ENCODE results near the gene RCN1.

RCN1 gene

DNA sequence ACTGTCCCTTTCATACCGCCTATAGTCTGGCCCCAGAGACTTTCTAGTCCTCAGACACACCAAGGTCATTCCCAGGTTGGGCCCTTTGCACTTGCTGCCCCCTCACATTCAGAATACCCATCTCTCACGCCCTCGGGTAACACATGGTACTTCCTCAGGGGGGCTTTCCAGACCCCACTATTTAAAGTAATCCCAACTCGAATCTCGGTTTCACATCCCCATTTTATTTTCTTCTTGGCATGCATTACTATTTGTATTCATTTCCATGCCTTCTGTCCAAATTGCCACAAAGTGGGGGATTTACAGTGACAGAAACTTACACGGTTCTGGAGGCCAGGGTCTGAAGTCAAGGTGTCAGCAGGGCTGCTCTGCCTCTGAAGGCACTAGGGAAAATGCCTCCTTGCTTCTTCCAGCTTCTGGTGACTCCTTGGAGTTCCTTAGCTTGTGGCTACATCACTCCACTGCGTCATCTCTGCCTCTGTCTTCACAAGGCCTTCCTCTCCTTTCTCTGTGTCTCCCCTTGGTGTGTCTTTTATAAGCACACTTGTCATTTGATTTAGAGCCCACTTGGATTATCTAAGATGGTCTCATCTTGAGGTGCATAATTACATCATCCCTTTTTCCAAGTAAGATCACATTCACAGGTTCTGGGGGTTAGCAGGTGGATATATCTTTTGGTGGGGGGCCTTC, 15.1 kb downstream of the RCN1 start:
- TF ChIP-seq POLR2AphosphoS5 (IDR thresholded peaks at IDR 0.05; ENCODE audit: low read depth) (no peak), SPI1 (IDR thresholded peaks at IDR 0.05; ENCODE audit: borderline replicate concordance, low read depth) (no peak), GABPA (IDR thresholded peaks at IDR 0.05; ENCODE audit: low read depth) (no peak)
- TF ChIP-seq, protein P1, sequence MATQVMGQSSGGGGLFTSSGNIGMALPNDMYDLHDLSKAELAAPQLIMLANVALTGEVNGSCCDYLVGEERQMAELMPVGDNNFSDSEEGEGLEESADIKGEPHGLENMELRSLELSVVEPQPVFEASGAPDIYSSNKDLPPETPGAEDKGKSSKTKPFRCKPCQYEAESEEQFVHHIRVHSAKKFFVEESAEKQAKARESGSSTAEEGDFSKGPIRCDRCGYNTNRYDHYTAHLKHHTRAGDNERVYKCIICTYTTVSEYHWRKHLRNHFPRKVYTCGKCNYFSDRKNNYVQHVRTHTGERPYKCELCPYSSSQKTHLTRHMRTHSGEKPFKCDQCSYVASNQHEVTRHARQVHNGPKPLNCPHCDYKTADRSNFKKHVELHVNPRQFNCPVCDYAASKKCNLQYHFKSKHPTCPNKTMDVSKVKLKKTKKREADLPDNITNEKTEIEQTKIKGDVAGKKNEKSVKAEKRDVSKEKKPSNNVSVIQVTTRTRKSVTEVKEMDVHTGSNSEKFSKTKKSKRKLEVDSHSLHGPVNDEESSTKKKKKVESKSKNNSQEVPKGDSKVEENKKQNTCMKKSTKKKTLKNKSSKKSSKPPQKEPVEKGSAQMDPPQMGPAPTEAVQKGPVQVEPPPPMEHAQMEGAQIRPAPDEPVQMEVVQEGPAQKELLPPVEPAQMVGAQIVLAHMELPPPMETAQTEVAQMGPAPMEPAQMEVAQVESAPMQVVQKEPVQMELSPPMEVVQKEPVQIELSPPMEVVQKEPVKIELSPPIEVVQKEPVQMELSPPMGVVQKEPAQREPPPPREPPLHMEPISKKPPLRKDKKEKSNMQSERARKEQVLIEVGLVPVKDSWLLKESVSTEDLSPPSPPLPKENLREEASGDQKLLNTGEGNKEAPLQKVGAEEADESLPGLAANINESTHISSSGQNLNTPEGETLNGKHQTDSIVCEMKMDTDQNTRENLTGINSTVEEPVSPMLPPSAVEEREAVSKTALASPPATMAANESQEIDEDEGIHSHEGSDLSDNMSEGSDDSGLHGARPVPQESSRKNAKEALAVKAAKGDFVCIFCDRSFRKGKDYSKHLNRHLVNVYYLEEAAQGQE (IDR thresholded peaks at IDR 0.05; ENCODE audit: insufficient replicate concordance, low read depth): no peak
- TF ChIP-seq, protein P2, sequence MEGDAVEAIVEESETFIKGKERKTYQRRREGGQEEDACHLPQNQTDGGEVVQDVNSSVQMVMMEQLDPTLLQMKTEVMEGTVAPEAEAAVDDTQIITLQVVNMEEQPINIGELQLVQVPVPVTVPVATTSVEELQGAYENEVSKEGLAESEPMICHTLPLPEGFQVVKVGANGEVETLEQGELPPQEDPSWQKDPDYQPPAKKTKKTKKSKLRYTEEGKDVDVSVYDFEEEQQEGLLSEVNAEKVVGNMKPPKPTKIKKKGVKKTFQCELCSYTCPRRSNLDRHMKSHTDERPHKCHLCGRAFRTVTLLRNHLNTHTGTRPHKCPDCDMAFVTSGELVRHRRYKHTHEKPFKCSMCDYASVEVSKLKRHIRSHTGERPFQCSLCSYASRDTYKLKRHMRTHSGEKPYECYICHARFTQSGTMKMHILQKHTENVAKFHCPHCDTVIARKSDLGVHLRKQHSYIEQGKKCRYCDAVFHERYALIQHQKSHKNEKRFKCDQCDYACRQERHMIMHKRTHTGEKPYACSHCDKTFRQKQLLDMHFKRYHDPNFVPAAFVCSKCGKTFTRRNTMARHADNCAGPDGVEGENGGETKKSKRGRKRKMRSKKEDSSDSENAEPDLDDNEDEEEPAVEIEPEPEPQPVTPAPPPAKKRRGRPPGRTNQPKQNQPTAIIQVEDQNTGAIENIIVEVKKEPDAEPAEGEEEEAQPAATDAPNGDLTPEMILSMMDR (IDR thresholded peaks at IDR 0.05; ENCODE audit: insufficient read depth, low read length): no peak
- Histone ChIP-seq H3K27me3 (ENCODE audit: insufficient read depth, poor library complexity, severe bottlenecking) (no peaks in the 10 kb centered on the region), H3K4me3 (replicated peaks; ENCODE audit: insufficient read depth, low read length) (no peak overlapping the region), H3K27ac (replicated peaks) (no peak overlapping the region)
- DNase-seq (ENCODE audit: low read depth in 1 of 2, low spot score in 1 of 2): no peak

DNA sequence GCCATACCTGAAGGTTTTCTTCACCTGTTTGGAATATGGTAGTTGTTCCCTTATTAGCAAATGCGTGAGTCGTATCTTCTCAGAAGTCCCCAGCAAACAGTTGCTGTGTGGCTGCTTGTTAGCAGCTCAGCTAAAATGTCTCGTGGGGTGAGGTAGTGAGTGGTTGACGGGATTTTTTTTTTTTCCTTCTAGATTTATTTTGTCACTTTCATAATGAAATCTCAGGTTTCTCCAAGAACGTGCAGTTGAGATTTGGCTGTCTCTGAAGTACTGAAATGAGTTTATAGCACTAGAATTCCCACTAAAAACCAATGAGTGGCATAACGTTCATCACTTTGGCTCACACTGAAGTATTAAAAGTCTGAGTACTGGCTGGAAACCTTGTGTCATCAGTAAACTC, 16.8 kb downstream of the RCN1 start:
- DNase-seq (ENCODE audit: low read depth in 1 of 2, low spot score in 1 of 2): no peak
- Histone ChIP-seq H3K27me3 (ENCODE audit: insufficient read depth, poor library complexity, severe bottlenecking) (no peaks in the 10 kb centered on the region), H3K27ac (replicated peaks) (no peak overlapping the region), H3K4me3 (replicated peaks; ENCODE audit: insufficient read depth, low read length) (no peak overlapping the region)
- TF ChIP-seq, protein P2 (IDR thresholded peaks at IDR 0.05; ENCODE audit: insufficient read depth, low read length): no peak
- TF ChIP-seq SPI1 (IDR thresholded peaks at IDR 0.05; ENCODE audit: borderline replicate concordance, low read depth) (no peak), POLR2AphosphoS5 (IDR thresholded peaks at IDR 0.05; ENCODE audit: low read depth) (no peak), GABPA (IDR thresholded peaks at IDR 0.05; ENCODE audit: low read depth) (no peak)
- TF ChIP-seq, protein P1 (IDR thresholded peaks at IDR 0.05; ENCODE audit: insufficient replicate concordance, low read depth): no peak

- TF ChIP-seq GABPA (IDR thresholded peaks at IDR 0.05; ENCODE audit: low read depth): no peak
- no peak for TF ChIP-seq POLR2AphosphoS5 (IDR thresholded peaks at IDR 0.05; ENCODE audit: low read depth)
- TF ChIP-seq, protein P2 (IDR thresholded peaks at IDR 0.05; ENCODE audit: insufficient read depth, low read length): no peak
- no peak overlapping the region for H3K27ac ChIP-seq (replicated peaks)
- DNase-seq (ENCODE audit: low read depth in 1 of 2, low spot score in 1 of 2): no peak
- no peaks in the 10 kb centered on the region for H3K27me3 ChIP-seq (ENCODE audit: insufficient read depth, poor library complexity, severe bottlenecking)
- no peak overlapping the region for H3K4me3 ChIP-seq (replicated peaks; ENCODE audit: insufficient read depth, low read length)
These were observed 17.7 kb downstream of the RCN1 start for GRCh38 chr11:32108576-32108975.

- no peak for DNase-seq (ENCODE audit: low read depth in 1 of 2, low spot score in 1 of 2)
These were observed 18.3 kb downstream of the RCN1 start for GRCh38 chr11:32109138-32109537.

More at GRCh38 chr11:32109138-32109537, 18.3 kb downstream of the RCN1 start:
- Histone ChIP-seq H3K27me3 (ENCODE audit: insufficient read depth, poor library complexity, severe bottlenecking) (no peaks in the 10 kb centered on the region), H3K27ac (replicated peaks) (no peak overlapping the region), H3K4me3 (replicated peaks; ENCODE audit: insufficient read depth, low read length) (no peak overlapping the region)
- TF ChIP-seq POLR2AphosphoS5 (IDR thresholded peaks at IDR 0.05; ENCODE audit: low read depth): no peak
- TF ChIP-seq GABPA (IDR thresholded peaks at IDR 0.05; ENCODE audit: low read depth): no peak
- TF ChIP-seq SPI1 (IDR thresholded peaks at IDR 0.05; ENCODE audit: borderline replicate concordance, low read depth): no peak
- TF ChIP-seq, protein P1 (IDR thresholded peaks at IDR 0.05; ENCODE audit: insufficient replicate concordance, low read depth): no peak
- TF ChIP-seq, protein P2 (IDR thresholded peaks at IDR 0.05; ENCODE audit: insufficient read depth, low read length): no peak
